GM21529 (cell line): ENCODE data around the gene MAML3.

ENCODE experiments used
- ATAC-seq: cut with Tn5 transposase; IDR thresholded peaks from one replicate; pipeline ENCODE4 v1.9.1; 2021; ENCODE audit not compliant: unreplicated experiment

MAML3 gene

GRCh38 chr4:139903845-139904244, 250.1 kb downstream of the MAML3 start:
- ATAC-seq, result no peak

GRCh38 chr4:139902321-139903320, 251.4 kb downstream of the MAML3 start:
- no peak for ATAC-seq

GRCh38 chr4:139901531-139902320, 252.3 kb downstream of the MAML3 start:
- ATAC-seq, result no peak

GRCh38 chr4:139900964-139901376, 253.0 kb downstream of the MAML3 start:
- ATAC-seq, result no peak

- ATAC-seq, result no peak
Observed at GRCh38 chr4:139899346-139899745, 254.6 kb downstream of the MAML3 start.

GRCh38 chr4:139898293-139898692, 255.7 kb downstream of the MAML3 start:
- ATAC-seq, result no peak

- no peak for ATAC-seq
Observed at GRCh38 chr4:139896091-139896604, 257.8 kb downstream of the MAML3 start.

- no peak for ATAC-seq
Observed at GRCh38 chr4:139893801-139894200, 260.2 kb downstream of the MAML3 start.

GRCh38 chr4:139892973-139893736, 260.8 kb downstream of the MAML3 start:
- no peak for ATAC-seq

GRCh38 chr4:139890816-139891215, 263.2 kb downstream of the MAML3 start:
- ATAC-seq, result no peak

- no peak for ATAC-seq
Observed at GRCh38 chr4:139889901-139890300, 264.1 kb downstream of the MAML3 start.

GRCh38 chr4:139889264-139889663, 264.7 kb downstream of the MAML3 start:
- ATAC-seq, result no peak

GRCh38 chr4:139887962-139888735, 265.8 kb downstream of the MAML3 start:
- ATAC-seq, result peak; percentile 82

- peak; percentile 7 for ATAC-seq
Observed at GRCh38 chr4:139887376-139887802, 266.6 kb downstream of the MAML3 start.

GRCh38 chr4:139886798-139887197, 267.2 kb downstream of the MAML3 start:
- ATAC-seq, result no peak

- no peak for ATAC-seq
Observed at GRCh38 chr4:139884438-139884837, 269.5 kb downstream of the MAML3 start.

GRCh38 chr4:139880841-139881240, 273.1 kb downstream of the MAML3 start:
- ATAC-seq, result no peak

GRCh38 chr4:139878050-139878449, 275.9 kb downstream of the MAML3 start:
- no peak for ATAC-seq

- ATAC-seq, result no peak
Observed at GRCh38 chr4:139876337-139876941, 277.5 kb downstream of the MAML3 start.

GRCh38 chr4:139875411-139875825, 278.6 kb downstream of the MAML3 start:
- ATAC-seq, result no peak
